ENCODE data around the gene F10. TPM values are rescaled to one million over a fixed set of nuclear protein-coding genes. Genes with fewer than 3 reads are reported as not detected.

Gene F10
- total and polyA plus RNA-seq, 2 experiments from 2014 or later: 0.76 to 1.6 TPM

DNA sequence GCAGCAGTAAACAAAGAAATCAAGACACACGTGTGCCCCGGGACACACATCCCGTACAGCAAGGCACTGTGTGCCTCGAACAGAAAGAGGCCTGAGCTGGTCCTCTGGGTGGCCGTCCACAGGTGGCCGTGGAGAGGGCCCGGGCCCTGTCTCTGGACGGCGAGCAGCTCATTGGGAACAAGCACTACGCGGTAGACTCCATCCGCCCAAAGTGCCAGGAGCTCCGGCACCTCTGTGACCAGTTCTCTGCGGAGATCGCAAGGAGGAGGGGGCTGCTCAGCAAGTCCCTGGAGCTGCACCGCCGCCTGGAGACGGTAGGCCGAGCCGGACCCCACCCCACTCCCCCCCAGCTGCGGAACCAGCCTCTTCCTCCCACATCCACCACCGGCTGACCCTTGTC lies 47.7 kb upstream of the F10 start:
- TF ChIP-seq STAT1 (IDR thresholded peaks at IDR 0.05; ENCODE audit: unreplicated experiment) (no peak), ZNF331 (CRISPR knock-in tag; IDR thresholded peaks at IDR 0.05; ENCODE audit: low read depth) (no peak), POLR2AphosphoS5 (IDR thresholded peaks at IDR 0.05; ENCODE audit: low read depth) (no peak), NANOG (IDR thresholded peaks at IDR 0.05; ENCODE audit: borderline replicate concordance) (no peak), ZNF114 (CRISPR knock-in tag; IDR thresholded peaks at IDR 0.05) (no peak), EZH2 (IDR thresholded peaks at IDR 0.05; ENCODE audit: low read depth, unreplicated experiment) (no peak), CREB1 (CRISPR knock-in tag; IDR thresholded peaks at IDR 0.05; ENCODE audit: low read depth) (no peak), EZH2phosphoT487 (IDR thresholded peaks at IDR 0.05; ENCODE audit: unreplicated experiment) (no peak)
- TF ChIP-seq, protein P1, sequence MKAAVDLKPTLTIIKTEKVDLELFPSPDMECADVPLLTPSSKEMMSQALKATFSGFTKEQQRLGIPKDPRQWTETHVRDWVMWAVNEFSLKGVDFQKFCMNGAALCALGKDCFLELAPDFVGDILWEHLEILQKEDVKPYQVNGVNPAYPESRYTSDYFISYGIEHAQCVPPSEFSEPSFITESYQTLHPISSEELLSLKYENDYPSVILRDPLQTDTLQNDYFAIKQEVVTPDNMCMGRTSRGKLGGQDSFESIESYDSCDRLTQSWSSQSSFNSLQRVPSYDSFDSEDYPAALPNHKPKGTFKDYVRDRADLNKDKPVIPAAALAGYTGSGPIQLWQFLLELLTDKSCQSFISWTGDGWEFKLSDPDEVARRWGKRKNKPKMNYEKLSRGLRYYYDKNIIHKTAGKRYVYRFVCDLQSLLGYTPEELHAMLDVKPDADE (IDR thresholded peaks at IDR 0.05): no peak
- TF ChIP-seq, protein P2, sequence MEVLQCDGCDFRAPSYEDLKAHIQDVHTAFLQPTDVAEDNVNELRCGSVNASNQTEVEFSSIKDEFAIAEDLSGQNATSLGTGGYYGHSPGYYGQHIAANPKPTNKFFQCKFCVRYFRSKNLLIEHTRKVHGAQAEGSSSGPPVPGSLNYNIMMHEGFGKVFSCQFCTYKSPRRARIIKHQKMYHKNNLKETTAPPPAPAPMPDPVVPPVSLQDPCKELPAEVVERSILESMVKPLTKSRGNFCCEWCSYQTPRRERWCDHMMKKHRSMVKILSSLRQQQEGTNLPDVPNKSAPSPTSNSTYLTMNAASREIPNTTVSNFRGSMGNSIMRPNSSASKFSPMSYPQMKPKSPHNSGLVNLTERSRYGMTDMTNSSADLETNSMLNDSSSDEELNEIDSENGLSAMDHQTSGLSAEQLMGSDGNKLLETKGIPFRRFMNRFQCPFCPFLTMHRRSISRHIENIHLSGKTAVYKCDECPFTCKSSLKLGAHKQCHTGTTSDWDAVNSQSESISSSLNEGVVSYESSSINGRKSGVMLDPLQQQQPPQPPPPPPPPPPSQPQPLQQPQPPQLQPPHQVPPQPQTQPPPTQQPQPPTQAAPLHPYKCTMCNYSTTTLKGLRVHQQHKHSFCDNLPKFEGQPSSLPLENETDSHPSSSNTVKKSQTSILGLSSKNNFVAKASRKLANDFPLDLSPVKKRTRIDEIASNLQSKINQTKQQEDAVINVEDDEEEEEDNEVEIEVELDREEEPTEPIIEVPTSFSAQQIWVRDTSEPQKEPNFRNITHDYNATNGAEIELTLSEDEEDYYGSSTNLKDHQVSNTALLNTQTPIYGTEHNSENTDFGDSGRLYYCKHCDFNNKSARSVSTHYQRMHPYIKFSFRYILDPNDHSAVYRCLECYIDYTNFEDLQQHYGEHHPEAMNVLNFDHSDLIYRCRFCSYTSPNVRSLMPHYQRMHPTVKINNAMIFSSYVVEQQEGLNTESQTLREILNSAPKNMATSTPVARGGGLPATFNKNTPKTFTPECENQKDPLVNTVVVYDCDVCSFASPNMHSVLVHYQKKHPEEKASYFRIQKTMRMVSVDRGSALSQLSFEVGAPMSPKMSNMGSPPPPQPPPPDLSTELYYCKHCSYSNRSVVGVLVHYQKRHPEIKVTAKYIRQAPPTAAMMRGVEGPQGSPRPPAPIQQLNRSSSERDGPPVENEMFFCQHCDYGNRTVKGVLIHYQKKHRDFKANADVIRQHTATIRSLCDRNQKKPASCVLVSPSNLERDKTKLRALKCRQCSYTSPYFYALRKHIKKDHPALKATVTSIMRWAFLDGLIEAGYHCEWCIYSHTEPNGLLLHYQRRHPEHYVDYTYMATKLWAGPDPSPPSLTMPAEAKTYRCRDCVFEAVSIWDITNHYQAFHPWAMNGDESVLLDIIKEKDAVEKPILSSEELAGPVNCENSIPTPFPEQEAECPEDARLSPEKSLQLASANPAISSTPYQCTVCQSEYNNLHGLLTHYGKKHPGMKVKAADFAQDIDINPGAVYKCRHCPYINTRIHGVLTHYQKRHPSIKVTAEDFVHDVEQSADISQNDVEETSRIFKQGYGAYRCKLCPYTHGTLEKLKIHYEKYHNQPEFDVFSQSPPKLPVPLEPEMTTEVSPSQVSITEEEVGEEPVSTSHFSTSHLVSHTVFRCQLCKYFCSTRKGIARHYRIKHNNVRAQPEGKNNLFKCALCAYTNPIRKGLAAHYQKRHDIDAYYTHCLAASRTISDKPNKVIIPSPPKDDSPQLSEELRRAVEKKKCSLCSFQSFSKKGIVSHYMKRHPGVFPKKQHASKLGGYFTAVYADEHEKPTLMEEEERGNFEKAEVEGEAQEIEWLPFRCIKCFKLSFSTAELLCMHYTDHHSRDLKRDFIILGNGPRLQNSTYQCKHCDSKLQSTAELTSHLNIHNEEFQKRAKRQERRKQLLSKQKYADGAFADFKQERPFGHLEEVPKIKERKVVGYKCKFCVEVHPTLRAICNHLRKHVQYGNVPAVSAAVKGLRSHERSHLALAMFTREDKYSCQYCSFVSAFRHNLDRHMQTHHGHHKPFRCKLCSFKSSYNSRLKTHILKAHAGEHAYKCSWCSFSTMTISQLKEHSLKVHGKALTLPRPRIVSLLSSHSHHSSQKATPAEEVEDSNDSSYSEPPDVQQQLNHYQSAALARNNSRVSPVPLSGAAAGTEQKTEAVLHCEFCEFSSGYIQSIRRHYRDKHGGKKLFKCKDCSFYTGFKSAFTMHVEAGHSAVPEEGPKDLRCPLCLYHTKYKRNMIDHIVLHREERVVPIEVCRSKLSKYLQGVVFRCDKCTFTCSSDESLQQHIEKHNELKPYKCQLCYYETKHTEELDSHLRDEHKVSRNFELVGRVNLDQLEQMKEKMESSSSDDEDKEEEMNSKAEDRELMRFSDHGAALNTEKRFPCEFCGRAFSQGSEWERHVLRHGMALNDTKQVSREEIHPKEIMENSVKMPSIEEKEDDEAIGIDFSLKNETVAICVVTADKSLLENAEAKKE (CRISPR knock-in tag; IDR thresholded peaks at IDR 0.05): no peak

More for the DNA sequence above, 47.7 kb upstream of the F10 start:
- no peaks in the 10 kb centered on the region for H3K36me3 ChIP-seq (ENCODE audit: insufficient read depth)
- H3K27ac ChIP-seq (ENCODE audit: low read depth): no peak overlapping the region
- H3K9me2 ChIP-seq (ENCODE audit: insufficient read depth): no peaks in the 10 kb centered on the region
- H3F3A ChIP-seq (replicated peaks; ENCODE audit: low read depth): no peaks in the 10 kb centered on the region
- H3K4me2 ChIP-seq: no peak overlapping the region
- H4K20me1 ChIP-seq (replicated peaks; ENCODE audit: insufficient read depth): no peaks in the 10 kb centered on the region
- Mint-ChIP-seq H3K4me3 (no peak overlapping the region), H3K27ac (no peak overlapping the region), H3K27me3 (ENCODE audit: insufficient read depth, low read depth, poor library complexity) (peaks cover 5% of the 10 kb centered on the region), H3K9me3 (no peaks in the 10 kb centered on the region), H3K4me1 (peaks cover 8% of the 10 kb centered on the region), H3K36me3 (ENCODE audit: low read depth) (peaks cover 5% of the 10 kb centered on the region; the same call in 2 of the 3 replicates)
- no peak overlapping the region for H2AFZ ChIP-seq
- no peaks in the 10 kb centered on the region for H3K79me2 ChIP-seq (replicated peaks; ENCODE audit: insufficient read depth)
- DNase-seq (ENCODE audit: low spot score) (no peak), ATAC-seq (no peak)
- no peaks in the 10 kb centered on the region for H3K27me3 ChIP-seq (ENCODE audit: insufficient read depth)
- H3K4me3 ChIP-seq: no peak overlapping the region
- H3K4me1 ChIP-seq (ENCODE audit: insufficient read depth): no peaks in the 10 kb centered on the region

All from GM23338 (cell line).